Suprapubic skin (tissue), 4 donors: ENCODE results near the gene LRRC75A. TPM values are rescaled to one million over a fixed set of nuclear protein-coding genes. Genes with fewer than 3 reads are reported as not detected.

Experiments used
- DNase-seq, 2 donors: peaks; one replicate each; pipeline ENCODE4 v3.0.0-alpha.2; 2019; ENCODE audit warnings: low spot score in 2 of 2
- H3K27ac ChIP-seq: fragments of 200-600 bp; sonication (generic); one replicate; pipeline ENCODE4 v1.5.1; 2019
- H3K27me3 ChIP-seq: fragments of 200-600 bp; sonication (generic); one replicate; pipeline ENCODE4 v1.5.1; 2019
- H3K36me3 ChIP-seq: fragments of 200-600 bp; sonication (generic); one replicate; pipeline ENCODE4 v1.5.1; 2019
- H3K4me1 ChIP-seq: fragments of 200-600 bp; sonication (generic); one replicate; pipeline ENCODE4 v1.5.1; 2019
- H3K4me3 ChIP-seq: fragments of 200-600 bp; sonication (generic); one replicate; pipeline ENCODE4 v1.5.1; 2019; ENCODE audit warnings: mild to moderate bottlenecking
- H3K9me3 ChIP-seq: fragments of 200-600 bp; sonication (generic); one replicate; pipeline ENCODE4 v1.5.1; 2019
- EP300 ChIP-seq: sonication (generic); formaldehyde crosslinking; IDR thresholded peaks from one replicate; pipeline ENCODE4 v1.6.1; 2017; ENCODE audit warnings: antibody characterized with exemption
- POLR2A ChIP-seq, 2 donors: fragments of 450-650 bp; IDR thresholded peaks; one replicate each; pipeline ENCODE4 v1.6.1; 2017; ENCODE audit warnings: antibody characterized with exemption in 2 of 2, mild to moderate bottlenecking in 2 of 2, moderate library complexity in 2 of 2
- POLR2AphosphoS5 ChIP-seq, 3 donors: sonication (generic); formaldehyde crosslinking; IDR thresholded peaks; one replicate each; pipeline ENCODE4 v1.6.1; 2017; ENCODE audit warnings: antibody characterized with exemption in 3 of 3
- WGBS: methylation state at CpG from one replicate; pipeline ENCODE4 v1.1.5; 2018; 5-methylcytosine and 5-hydroxymethylcytosine counted together
- total RNA-seq, 4 donors: library from RNA; depleted of rRNA; stranded (reverse); fragments of >200 nt; gene quantifications; one replicate each; pipeline ENCODE4 v1.1.0, GENCODE V29; 2016
- TF ChIP-seq, protein P1 (sequence below), 2 donors: fragments of 200-600 bp in 1 of 2; fragments of 450-650 bp in 1 of 2; sonication (generic) in 1 of 2; IDR thresholded peaks; one replicate each; pipeline ENCODE4 v1.5.1; 2016 to 2019; ENCODE audit warnings: antibody characterized with exemption in 2 of 2, mild to moderate bottlenecking in 1 of 2, moderate library complexity in 1 of 2

The LRRC75A gene
- total RNA-seq, 4 donors from 2014 or later: 0.64 to 0.99 (median 0.90) TPM

DNA sequence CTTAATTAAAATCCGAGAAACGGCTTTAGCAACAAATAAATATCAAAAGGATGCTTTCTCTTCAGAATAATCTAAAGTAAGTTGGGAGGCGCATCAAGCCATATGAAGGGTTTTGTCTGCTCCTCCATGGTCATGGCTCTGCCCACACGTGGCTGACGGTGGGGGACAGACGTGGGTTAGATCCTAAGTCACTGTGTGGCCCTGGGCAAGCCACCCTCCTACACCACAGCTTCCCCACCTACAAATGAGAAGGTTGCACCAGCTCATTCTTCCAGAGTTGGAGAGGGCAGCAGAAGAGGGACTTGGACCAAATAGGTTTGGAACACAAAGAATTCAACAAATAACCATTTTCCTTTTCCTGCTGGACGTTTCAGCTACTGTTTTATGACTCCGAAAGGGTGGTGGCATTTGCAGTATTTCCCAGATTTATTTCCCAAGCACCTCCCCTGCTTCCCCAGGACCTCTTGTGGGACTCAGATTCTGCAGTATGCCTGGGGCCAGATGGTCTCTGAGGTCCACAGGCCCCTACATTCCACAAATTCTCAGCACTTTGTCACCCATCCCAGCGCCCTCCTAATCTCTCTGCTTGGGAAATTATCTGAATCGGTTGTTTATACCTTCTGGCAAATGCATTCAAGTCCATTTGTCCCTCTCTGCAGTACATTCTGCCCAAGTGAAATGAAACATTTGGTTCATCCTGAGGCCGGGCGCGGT is 17.8 kb downstream of the LRRC75A start:
- TF ChIP-seq, protein P1, sequence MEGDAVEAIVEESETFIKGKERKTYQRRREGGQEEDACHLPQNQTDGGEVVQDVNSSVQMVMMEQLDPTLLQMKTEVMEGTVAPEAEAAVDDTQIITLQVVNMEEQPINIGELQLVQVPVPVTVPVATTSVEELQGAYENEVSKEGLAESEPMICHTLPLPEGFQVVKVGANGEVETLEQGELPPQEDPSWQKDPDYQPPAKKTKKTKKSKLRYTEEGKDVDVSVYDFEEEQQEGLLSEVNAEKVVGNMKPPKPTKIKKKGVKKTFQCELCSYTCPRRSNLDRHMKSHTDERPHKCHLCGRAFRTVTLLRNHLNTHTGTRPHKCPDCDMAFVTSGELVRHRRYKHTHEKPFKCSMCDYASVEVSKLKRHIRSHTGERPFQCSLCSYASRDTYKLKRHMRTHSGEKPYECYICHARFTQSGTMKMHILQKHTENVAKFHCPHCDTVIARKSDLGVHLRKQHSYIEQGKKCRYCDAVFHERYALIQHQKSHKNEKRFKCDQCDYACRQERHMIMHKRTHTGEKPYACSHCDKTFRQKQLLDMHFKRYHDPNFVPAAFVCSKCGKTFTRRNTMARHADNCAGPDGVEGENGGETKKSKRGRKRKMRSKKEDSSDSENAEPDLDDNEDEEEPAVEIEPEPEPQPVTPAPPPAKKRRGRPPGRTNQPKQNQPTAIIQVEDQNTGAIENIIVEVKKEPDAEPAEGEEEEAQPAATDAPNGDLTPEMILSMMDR (IDR thresholded peaks at IDR 0.05): no peak
- TF ChIP-seq POLR2A (IDR thresholded peaks at IDR 0.05) (no peak), EP300 (no peak), POLR2AphosphoS5 (IDR thresholded peaks at IDR 0.05) (no peak)
- WGBS: 83% methylated on average over 13 of the region's 13 CpGs
- H3K4me1 ChIP-seq: peaks cover 23% of the 10 kb centered on the region
- no peak for DNase-seq
- H3K27ac ChIP-seq: no peak overlapping the region
- no peaks in the 10 kb centered on the region for H3K36me3 ChIP-seq
- H3K27me3 ChIP-seq: no peaks in the 10 kb centered on the region
- no peak overlapping the region for H3K4me3 ChIP-seq
- no peaks in the 10 kb centered on the region for H3K9me3 ChIP-seq

DNA sequence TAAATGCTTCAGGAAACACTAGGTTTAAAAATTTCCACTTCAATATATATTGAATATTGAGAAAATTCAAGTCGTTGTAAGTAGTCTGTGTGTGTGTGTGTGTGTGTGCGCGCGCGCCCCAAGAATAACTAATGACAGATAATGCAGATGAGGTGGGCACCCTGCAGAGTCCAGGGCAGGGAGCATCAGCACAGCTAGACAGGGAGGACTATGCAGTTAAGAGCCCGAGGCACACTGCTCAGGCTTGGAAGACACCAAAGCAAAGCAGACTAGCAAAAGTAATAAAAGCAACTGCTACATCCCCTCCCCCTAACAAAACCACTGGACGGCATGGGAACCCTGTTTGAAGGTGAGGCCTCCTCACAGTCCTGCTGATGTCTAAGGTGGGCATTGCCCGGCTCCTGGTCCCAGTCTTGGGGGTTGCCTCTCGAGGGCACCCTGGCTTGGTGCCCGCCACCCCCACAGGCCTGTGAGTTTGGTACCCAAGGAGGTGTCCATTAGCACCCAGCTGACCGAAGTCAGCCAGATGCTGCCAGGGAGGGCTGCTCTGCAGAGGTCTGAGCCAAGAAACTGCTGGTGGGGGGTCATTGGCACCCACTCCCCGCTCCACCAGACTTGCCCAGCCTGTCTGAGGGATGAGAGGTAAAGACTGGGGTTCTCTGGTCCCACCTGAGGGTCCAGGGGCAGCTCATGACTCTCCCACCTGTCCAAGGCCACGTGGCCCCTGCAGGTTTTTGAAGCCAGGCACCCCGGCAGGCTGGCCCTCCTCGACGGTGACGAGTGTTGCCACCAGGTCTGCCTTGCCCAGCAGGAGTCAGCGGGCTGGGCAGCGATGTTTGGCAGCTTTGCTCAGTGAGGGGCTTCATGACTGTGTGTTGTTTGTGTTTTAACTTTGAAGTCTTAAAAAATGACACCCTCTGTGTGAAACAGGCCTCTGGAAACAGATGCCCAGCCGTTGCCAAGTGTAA is 18.7 kb downstream of the LRRC75A start:
- H3K27ac ChIP-seq: no peak overlapping the region
- peaks cover 14% of the 10 kb centered on the region for H3K4me1 ChIP-seq
- no peaks in the 10 kb centered on the region for H3K36me3 ChIP-seq
- TF ChIP-seq EP300 (no peak), POLR2AphosphoS5 (IDR thresholded peaks at IDR 0.05) (no peak), POLR2A (IDR thresholded peaks at IDR 0.05) (no peak)
- TF ChIP-seq, protein P1 (IDR thresholded peaks at IDR 0.05): no peak
- no peaks in the 10 kb centered on the region for H3K27me3 ChIP-seq
- WGBS: 88% methylated on average over 20 of the region's 20 CpGs
- no peak overlapping the region for H3K4me3 ChIP-seq
- no peak for DNase-seq
- H3K9me3 ChIP-seq: no peaks in the 10 kb centered on the region

DNA sequence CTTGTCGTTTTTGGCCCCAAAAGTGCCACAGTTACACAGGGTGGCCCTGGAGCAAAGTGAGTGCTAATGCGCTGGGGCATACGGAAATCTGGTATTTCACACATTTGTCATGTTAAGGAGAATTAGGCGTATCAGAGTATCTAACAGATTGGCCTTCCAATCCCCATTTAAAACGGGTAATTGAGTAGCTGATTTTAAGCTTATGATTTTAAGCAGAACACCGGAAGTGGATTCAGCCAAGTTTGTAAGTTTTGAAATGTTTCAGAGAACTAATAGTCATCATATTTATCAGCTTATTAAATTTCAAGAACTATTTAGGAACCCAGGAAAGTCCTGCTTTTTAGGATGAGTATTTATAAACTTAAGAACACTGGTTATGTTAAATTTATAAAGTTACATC is 19.5 kb downstream of the LRRC75A start:
- 82% methylated on average over 6 of the region's 6 CpGs for WGBS
- Histone ChIP-seq H3K4me1 (peaks cover 7% of the 10 kb centered on the region), H3K27ac (no peak overlapping the region), H3K4me3 (no peak overlapping the region), H3K27me3 (no peaks in the 10 kb centered on the region), H3K36me3 (no peaks in the 10 kb centered on the region), H3K9me3 (no peaks in the 10 kb centered on the region)
- DNase-seq: no peak
- TF ChIP-seq, protein P1 (IDR thresholded peaks at IDR 0.05): no peak
- no peak for TF ChIP-seq POLR2A (IDR thresholded peaks at IDR 0.05)
- TF ChIP-seq POLR2AphosphoS5 (IDR thresholded peaks at IDR 0.05): no peak
- no peak for TF ChIP-seq EP300

DNA sequence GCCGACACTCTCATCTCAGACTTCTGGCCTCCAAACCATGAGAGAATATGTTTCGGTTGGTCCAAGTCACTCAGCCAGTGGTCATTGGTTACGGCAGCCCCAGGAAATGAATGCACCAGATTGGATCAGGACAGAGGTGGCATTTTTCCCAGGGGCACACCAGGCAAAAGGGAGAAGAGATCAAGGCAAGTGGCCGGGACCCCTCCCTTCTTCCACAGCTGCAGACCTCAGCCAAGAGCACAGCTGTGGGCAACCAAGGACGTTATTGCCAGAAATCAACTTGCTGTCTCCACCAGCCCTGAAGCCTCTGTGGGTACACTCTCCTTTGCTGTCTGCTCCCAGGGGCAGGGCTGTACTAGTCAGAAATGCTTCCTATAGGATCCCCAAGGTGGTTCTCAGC is 20.7 kb downstream of the LRRC75A start:
- TF ChIP-seq, protein P1 (IDR thresholded peaks at IDR 0.05): no peak
- TF ChIP-seq EP300 (no peak), POLR2A (IDR thresholded peaks at IDR 0.05) (no peak)
- no peaks in the 10 kb centered on the region for H3K27me3 ChIP-seq
- no peak overlapping the region for H3K27ac ChIP-seq
- DNase-seq: no peak
- H3K4me3 ChIP-seq: no peak overlapping the region
- no peaks in the 10 kb centered on the region for H3K9me3 ChIP-seq
- no peaks in the 10 kb centered on the region for H3K36me3 ChIP-seq
- 81% methylated on average over 5 of the region's 5 CpGs for WGBS
- H3K4me1 ChIP-seq: no peaks in the 10 kb centered on the region

DNA sequence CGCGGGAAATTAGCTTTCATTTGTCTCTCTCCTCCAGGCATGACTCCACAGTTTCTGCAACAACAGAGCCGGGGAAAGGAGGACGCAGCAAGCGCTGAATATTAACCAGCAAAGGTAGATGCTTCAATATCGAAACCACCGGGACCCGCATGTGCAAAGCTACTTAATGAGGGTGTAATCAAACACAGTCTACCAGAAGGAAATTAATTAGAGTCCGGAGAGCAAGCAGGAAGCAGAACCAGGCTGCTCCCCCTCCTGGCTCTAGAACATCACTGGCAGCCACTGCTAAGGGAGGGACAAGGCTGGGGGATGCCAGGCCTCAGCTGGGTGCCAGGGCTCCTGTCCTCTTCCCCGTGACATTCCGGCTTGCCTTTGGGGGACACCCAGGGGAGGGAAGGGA is 21.7 kb downstream of the LRRC75A start:
- no peak for TF ChIP-seq EP300
- TF ChIP-seq, protein P1 (IDR thresholded peaks at IDR 0.05): no peak
- TF ChIP-seq POLR2A (IDR thresholded peaks at IDR 0.05): no peak
- no peak for TF ChIP-seq POLR2AphosphoS5 (IDR thresholded peaks at IDR 0.05)
- Histone ChIP-seq H3K27me3 (no peaks in the 10 kb centered on the region), H3K4me1 (peaks cover 10% of the 10 kb centered on the region), H3K27ac (no peak overlapping the region), H3K36me3 (no peaks in the 10 kb centered on the region), H3K9me3 (no peaks in the 10 kb centered on the region), H3K4me3 (no peak overlapping the region)
- WGBS: 57% methylated on average over 11 of the region's 11 CpGs
- no peak for DNase-seq
